Erythroblast (primary cell): ENCODE data around the gene BTF3L4.
"Not testable (repeated sequence)": the region's sequence is repeated elsewhere in the genome, so short reads cannot be mapped to it uniquely, and the experiment has no call there.

Experiments
- DNase-seq, 2 experiments: peaks; one replicate each; lab custom pipeline; 2025; lab: John Stamatoyannopoulos, UW
- GATA1 ChIP-seq: IDR thresholded peaks from 2 replicates; pipeline ENCODE4 v1.6.1; 2011; ENCODE audit warnings: low read depth, mild to moderate bottlenecking, control low read depth, low read length, moderate library complexity
- POLR2A ChIP-seq: IDR thresholded peaks from 2 replicates; pipeline ENCODE4 v1.6.1; 2011; ENCODE audit warnings: mild to moderate bottlenecking, low read length

BTF3L4 gene

DNA sequence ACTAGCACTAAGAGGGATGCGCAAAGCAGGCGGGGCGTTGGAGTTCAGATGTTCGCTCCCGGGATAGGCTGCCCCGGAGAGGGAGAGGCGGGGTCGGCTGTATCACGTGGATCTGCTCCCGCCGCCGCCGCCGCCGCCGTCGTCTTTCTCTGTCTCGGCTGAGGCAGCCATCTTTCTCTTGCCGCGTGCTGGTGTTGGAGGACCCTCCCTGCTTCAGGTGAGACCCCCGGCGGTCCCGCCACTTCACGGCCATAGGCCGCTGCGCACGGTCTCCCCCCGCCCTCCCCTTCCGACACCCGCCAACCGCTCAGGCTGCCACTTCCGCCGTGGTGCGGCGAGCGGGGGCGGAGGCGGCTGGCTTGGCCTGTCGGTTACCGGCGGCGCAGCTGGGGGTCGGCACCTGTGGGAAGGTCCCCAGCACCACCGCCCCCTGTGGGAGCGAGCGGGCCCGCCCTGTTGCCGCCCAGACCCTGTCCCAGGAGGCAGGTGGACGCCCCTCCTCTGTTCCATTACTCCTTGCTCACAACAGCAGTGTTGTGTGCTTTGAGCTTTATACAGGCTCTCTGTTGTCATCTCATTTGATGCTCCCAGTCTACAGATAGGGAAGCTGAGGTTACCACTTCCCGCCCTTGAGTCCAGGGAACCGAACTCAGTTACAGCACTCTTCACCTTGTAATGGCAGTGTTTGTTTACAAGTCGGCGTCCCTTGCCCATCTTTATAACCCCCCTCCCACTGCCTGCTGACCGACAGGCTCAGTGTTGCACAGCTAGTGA is at the start of gene BTF3L4:
Gene BTF3L4 (plus strand): TSS at position 133 of the 774 bp plus-strand sequence. CDS start 3,553 bp downstream, outside the sequence.
- DNase-seq: peak; percentile 93 to 95
- TF ChIP-seq GATA1: no peak
- TF ChIP-seq POLR2A: peak; percentile 66

DNA sequence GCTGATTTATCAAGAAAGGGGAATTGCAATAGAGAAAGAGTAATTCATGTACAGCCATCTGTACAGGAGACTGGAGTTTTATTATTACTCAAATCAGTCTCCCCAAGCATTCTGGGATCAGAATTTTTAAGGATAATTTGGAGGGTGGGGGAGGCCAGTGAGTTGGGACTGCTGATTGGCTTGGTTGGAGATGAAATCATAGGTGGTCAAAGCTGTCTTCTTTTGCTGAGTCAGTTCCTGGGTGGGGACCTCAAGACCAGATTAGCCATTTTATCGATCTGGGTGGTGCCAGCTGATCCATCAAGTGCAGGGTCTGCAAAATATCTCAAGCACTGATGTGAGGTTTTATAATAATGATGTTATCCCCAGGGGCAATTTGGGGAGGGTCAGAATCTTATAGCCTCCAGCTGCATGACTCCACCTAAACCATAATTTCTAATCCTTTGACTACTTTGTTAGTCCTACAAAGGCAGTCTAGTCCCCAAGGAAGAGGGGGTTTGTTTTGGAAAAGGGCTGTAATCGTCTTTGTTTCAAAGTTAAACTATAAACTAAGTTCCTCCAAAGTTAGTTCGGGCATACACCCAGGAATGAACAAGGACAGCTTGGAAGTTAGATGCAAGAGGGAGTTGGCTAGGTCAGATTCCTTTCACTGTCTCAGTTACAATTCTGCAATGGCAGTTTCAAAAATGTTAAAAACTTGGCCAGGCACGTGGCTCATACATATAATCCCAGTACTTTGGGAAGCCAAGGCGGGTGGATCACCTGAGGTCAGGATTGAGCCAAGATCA is 48.7 kb upstream of the BTF3L4 start:
- DNase-seq: no peak
- TF ChIP-seq POLR2A (no peak), GATA1 (no peak)

DNA sequence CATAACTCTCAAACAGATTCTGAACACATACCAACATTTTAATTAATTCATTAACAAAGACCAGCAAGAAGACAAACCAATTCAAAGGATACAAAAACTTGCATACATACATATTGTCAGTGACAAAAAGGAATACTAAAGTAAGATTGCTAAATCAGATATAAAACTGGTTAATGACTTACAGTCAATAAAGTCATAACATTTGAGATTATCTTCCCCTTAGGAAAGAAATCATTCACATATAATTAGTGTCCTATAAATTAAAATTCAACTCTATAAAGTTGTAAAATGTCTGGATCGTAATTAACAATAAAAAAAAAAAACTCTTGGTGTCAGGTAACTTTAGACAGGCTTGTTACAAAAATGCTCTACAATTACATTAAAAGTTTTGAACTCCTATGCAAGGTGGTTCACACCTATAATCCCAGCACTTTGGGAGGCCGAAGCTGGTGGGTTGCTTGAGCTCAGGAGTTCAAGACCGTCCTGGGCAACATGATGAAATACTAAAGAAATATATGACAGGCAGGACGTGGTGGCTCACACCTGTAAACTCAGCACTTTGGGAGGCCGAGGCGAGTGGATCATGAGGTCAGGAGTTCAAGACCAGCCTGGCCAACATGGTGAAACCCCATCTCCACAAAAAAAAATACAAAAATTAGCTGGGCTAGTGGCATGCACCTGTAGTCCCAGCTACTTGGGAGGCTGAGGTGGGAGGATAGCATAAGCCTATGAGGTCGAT is 47.9 kb upstream of the BTF3L4 start:
- TF ChIP-seq GATA1: no peak
- no peak for TF ChIP-seq POLR2A
- no peak for DNase-seq

DNA sequence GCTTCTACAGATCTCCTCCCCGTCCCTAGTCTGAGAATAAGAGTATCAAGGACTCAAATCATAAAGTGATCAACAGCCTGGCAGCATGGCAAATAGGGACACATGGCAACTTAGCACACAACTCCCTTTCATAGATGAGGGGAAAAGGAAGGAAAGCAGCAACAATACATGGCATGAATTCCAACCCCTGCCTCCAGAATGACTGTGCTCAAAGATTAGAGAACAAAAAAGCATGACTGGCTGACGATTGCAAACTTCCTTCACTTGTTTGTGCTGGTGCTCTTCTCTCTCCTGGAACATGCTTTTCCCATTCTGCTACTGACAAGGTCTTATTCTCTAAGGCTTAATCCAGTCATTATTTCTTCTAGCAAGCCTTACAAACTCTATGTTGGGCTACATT is 34.0 kb upstream of the BTF3L4 start:
- TF ChIP-seq GATA1 (no peak), POLR2A (no peak)
- DNase-seq: no peak

GRCh38 chr1:52026278-52026677 is 29.8 kb upstream of the BTF3L4 start:
- no peak for DNase-seq
- no peak for TF ChIP-seq POLR2A
- TF ChIP-seq GATA1: no peak

GRCh38 chr1:52028328-52028727 is 27.8 kb upstream of the BTF3L4 start:
- TF ChIP-seq POLR2A (no peak), GATA1 (no peak)
- DNase-seq: no peak

DNA sequence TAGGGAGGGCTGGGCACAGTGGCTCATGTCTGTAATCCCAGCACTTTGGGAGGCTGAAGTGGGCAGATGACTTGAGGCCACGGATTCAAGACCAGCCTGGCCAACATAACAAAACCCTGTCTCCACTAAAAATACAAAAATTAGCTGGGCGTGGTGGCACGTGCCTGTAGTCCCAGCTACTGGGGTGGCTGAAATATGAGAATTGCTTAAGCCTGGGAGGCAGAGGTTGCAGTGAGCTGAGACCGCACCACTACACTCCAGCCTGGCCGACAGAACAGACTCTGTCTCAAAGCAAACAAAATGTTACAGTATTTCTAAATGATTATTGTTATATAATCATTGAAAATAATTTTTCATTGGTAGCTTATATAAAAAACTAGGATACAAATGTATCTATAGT is 27.3 kb upstream of the BTF3L4 start:
- not testable (repeated sequence) for DNase-seq

DNA sequence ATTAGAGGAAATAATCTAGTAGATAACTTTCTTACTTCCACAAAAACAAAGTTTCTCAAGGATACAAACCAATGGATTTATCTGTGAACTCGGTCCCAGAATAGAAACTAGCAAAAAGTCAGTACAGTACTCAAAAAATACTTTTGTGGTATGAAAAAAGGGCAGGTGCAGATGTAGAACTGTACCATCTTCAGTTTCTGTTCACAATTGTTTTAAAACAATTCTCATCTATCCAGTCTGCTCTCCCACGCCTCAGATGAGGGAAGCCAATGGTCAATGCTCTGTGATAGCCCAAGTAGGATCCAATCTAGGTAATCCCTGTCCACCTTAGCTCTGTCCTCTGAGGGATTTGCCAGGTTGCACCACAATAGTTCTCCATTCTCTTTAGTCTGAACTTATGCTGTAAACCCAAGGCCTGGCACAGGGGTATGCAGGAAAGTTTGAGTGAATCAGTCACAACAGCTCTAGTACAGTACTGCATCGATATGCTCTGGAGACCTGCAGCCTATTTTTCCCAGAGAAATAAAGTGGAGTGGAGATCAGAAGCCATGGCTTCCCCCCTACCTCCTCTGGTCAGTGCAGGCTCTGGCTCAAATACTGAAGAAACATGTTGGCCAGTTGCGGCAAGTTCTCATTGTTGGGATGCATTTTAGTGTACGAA is 23.8 kb upstream of the BTF3L4 start:
- DNase-seq: peak in 1 of 2 experiments; percentile 26
- no peak for TF ChIP-seq GATA1
- no peak for TF ChIP-seq POLR2A

GRCh38 chr1:52032785-52033131 is 23.3 kb upstream of the BTF3L4 start:
- peak; percentile 51 to 59 for DNase-seq
- no peak for TF ChIP-seq POLR2A

- DNase-seq: peak; percentile 91 to 93
- TF ChIP-seq GATA1 (no peak), POLR2A (peak; percentile 92)
Observed at GRCh38 chr1:52033190-52034049, 22.7 kb upstream of the BTF3L4 start, which contains the start of gene KTI12. KTI12 (minus strand) TSS chr1:52033810; CDS start chr1:52033761, 49 bp downstream.

GRCh38 chr1:52034050-52034384 is 22.1 kb upstream of the BTF3L4 start:
- TF ChIP-seq GATA1 (no peak), POLR2A (no peak)
- DNase-seq: no peak

- TF ChIP-seq POLR2A (no peak), GATA1 (no peak)
- no peak for DNase-seq
Observed at GRCh38 chr1:52037402-52037814, 18.7 kb upstream of the BTF3L4 start.
